Esophagus squamous epithelium (tissue), 4 donors: ENCODE measurements around the gene CD2.

Source experiments
- CTCF ChIP-seq, 6 experiments: fragments of 450-650 bp in 4 of 6; fragments of 200-600 bp in 2 of 6; sonication (generic) in 2 of 6; IDR thresholded peaks; one replicate each; pipeline ENCODE4 v1.5.1; 2016 to 2019; ENCODE audit warnings: antibody characterized with exemption in 6 of 6, mild to moderate bottlenecking in 4 of 6, moderate library complexity in 4 of 6
- POLR2A ChIP-seq, 4 donors: fragments of 450-650 bp; IDR thresholded peaks; one replicate each; pipeline ENCODE4 v1.6.1; 2017; ENCODE audit warnings: antibody characterized with exemption in 4 of 4, mild to moderate bottlenecking in 4 of 4, moderate library complexity in 3 of 4

GRCh38 chr1:116785006-116785405, 30.8 kb downstream of the CD2 start:
- TF ChIP-seq CTCF (IDR thresholded peaks at IDR 0.05) (no peak), POLR2A (IDR thresholded peaks at IDR 0.05) (no peak)
